Mononuclear cell (primary cell): Measurements from ENCODE around the gene GPAM. TPM values are rescaled to one million over a fixed set of nuclear protein-coding genes. Genes with fewer than 3 reads are reported as not detected.
A peak's percentile ranks its signal among the peaks of the same experiment; 100 is the strongest.
"Not testable (repeated sequence)": the region's sequence is repeated elsewhere in the genome, so short reads cannot be mapped to it uniquely, and the experiment has no call there.

Experiments used
- H3K27me3 ChIP-seq: 2 replicates; pipeline ENCODE4 v1.6.0; 2011; ENCODE audit warnings: low read length, control low read depth; ENCODE audit not compliant: insufficient read depth
- H3K4me1 ChIP-seq: 2 replicates; pipeline ENCODE4 v1.5.1; 2011; ENCODE audit warnings: mild to moderate bottlenecking, low read length, control low read depth; ENCODE audit not compliant: insufficient read depth
- H3K4me3 ChIP-seq: 2 replicates; pipeline ENCODE4 v1.5.1; 2011; ENCODE audit warnings: mild to moderate bottlenecking, low read length, moderate library complexity
- H3K9me3 ChIP-seq: 2 replicates; pipeline ENCODE4 v1.5.1; 2011; ENCODE audit warnings: low read depth, mild to moderate bottlenecking, control low read depth, low read length
- total RNA-seq: library from RNA; depleted of rRNA; stranded (reverse); fragments of >200 nt; gene quantifications from one replicate; pipeline ENCODE4 v1.2.3, GENCODE V29; 2012

Gene GPAM
- total RNA-seq, 1 donor, result 3.5 TPM

DNA sequence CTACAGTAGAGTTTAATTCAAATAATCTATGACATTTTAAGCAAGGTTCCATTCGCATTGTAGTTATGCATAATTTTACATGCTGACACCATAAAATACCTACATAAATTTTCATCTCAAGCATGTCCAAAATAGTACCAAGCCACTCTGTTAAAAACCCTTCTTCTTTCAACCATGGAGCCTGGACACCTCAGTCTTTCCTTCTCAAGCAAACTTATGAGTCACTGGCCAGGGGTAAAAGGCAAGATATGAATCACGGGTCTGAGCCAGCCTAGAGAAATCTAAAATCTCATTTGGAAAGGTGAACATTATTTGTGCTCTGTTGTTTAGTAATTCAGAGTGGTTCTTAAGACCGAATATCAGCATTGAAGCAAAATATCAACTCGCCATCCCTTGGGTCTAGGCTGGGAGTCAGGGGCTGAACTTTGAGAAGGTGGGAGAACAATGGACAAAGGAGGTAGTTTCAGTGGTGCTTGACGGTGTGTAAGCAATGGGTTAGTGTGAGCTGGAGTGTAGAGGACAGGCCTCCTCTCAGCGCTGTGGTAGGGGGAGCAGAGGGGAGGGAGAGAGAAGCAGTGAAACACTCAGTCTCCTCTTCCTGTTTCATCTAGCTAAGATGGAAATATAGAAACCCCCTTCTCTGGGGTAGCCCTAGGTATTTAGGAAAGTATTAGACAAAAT is 19.1 kb upstream of the GPAM start:
- no peaks in the 10 kb centered on the region for H3K4me1 ChIP-seq
- H3K27me3 ChIP-seq, result peaks cover 13% of the 10 kb centered on the region

DNA sequence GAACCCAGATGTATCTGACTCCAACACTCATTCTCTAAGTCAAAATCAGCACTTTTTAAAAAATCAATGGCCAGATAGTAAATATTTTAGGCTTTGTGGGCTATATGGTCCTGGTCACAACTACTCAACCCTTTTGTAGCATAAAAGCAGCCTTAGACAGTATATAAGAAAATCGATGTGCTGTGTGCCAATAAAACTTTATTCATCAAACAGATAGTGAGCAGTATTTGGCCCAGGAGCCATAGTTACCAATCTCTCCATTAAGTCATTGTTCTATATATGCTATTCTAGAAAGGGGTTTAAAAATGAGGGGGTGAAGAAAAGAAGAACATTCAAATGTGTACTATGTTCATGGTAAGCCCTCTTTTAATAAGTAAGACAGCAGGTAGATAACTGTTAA is 18.5 kb upstream of the GPAM start:
- peaks cover 12% of the 10 kb centered on the region for H3K27me3 ChIP-seq
- H3K9me3 ChIP-seq, result no peaks in the 10 kb centered on the region
- no peaks in the 10 kb centered on the region for H3K4me1 ChIP-seq
- no peak overlapping the region for H3K4me3 ChIP-seq

More for the DNA sequence above, 19.1 kb upstream of the GPAM start:
- Histone ChIP-seq H3K4me3 (no peak overlapping the region), H3K9me3 (no peaks in the 10 kb centered on the region)

DNA sequence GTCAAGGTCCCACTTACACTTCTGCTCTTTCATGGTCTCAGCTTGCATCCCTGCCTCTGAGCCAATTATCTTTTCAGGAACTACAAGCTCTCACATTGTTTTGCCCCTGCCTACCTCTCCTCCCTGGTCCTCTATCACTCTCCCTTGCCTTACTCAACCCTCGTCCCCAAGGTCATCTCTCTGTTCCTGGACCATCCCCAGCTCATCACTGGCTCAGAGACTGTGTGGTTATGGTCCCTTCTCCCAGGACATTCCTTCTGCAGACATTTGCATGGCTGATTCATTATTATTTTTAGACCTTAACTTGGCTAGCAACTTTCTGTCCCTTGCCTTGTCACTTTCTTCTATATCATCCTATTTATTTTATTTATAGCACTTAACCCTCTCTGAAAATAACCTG is 17.8 kb upstream of the GPAM start:
- H3K4me3 ChIP-seq, result no peak overlapping the region
- no peaks in the 10 kb centered on the region for H3K9me3 ChIP-seq

DNA sequence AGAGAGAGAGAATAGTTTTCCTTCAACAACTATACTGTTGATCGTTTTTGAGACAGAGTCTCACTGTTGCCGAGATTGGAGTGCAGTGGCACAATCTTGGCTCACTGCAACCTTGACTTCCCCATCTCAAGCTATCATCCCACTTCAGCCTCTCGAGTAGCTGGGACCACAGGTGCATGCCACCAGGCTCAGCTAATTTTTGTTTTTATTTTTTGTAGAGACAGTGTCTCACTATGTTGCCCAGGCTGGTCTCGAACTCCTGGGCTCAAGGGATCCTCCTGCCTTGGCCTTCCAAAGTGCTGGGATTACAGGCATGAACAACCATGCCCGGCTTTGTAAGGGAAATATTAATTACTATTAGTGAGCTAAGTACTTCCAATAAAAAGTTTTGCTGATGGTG is 16.7 kb upstream of the GPAM start:
- H3K27me3 ChIP-seq, H3K4me3 ChIP-seq, H3K9me3 ChIP-seq, H3K4me1 ChIP-seq: not testable (repeated sequence)

More for the DNA sequence above, 17.8 kb upstream of the GPAM start:
- Histone ChIP-seq H3K27me3 (peaks cover 9% of the 10 kb centered on the region), H3K4me1 (no peaks in the 10 kb centered on the region)

DNA sequence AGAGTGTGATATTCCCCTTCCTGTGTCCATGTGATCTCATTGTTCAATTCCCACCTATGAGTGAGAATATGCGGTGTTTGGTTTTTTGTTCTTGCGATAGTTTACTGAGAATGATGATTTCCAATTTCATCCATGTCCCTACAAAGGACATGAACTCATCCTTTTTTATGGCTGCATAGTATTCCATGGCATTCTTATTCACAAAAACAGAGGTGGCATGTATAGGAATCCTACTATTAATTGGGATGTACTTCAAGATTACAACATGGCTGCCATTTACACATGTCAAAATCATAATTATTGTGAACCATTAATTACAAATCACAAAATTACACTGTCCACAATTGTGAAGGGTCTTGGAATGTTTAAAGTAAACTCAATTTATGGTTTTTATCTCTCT is 14.1 kb upstream of the GPAM start:
- not testable (repeated sequence) for H3K4me1 ChIP-seq, H3K9me3 ChIP-seq, H3K27me3 ChIP-seq, H3K4me3 ChIP-seq

DNA sequence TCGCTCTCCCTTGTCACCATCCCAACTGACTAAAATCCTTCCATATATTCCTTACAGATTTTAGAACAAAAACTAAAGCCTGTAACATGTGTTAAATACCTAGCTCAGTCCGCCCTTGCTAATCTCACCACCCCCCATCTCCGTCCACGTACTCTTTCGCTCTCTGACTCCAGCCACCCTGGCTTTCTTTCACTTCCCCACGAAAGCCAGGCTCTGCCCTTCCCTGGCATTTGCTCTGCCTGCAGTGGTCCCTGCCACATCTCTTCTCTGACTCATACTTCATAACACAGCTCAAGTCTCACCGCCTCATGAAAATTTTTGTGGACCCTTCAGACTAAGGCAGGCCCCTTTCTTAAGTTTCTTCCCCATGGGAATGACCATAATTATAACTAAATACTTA is 11.7 kb upstream of the GPAM start:
- H3K4me3 ChIP-seq, result no peak overlapping the region
- H3K4me1 ChIP-seq, result no peaks in the 10 kb centered on the region
- no peaks in the 10 kb centered on the region for H3K27me3 ChIP-seq
- no peaks in the 10 kb centered on the region for H3K9me3 ChIP-seq

DNA sequence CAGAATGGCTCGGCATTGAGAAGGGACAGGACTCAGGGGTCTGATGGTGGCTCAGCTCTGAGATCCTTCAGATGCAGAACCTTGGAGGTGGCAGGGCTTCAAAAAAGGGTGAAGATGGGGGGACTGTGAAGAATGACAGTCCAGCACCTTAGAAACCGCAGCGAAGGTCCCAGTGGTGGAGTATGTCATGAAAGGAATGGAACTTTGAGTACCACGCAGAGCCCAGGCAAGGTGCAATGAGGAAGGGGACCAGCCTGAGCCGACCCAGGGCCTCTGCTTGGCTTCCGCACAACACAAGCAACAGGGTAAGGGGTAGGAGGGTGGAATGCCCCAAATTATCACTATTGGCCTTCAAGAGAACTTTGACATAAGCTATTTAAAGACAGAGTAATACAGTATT is 8.2 kb upstream of the GPAM start:
- peaks cover 6% of the 10 kb centered on the region for H3K9me3 ChIP-seq
- peaks cover 5% of the 10 kb centered on the region for H3K27me3 ChIP-seq
- H3K4me1 ChIP-seq, result no peaks in the 10 kb centered on the region
- H3K4me3 ChIP-seq, result no peak overlapping the region

DNA sequence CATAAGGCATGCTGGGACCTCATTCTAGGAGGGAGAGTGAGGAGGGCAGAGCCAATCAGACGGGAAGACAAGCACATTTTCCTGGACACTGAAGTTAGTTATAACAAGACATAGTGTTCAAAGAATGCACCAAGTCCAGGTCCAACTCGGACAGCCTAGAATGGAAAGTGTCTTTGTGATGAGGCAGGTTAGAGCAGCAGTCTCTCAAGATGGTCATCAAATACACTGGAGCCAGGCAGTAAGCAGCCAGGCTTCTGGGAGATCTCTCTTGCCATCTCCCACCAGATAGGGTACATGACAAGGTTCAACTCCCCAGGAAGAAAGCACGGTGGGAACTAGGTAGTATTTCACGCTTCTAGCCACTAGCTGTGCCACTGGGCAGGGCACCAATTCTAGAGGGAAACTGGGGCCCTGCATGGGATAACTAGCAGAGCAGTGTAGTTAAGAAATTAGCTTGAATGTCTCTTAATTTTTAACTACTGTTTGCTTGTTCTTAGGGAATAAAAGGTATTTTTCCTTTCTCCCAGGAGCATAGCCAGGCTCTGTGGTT is 7.6 kb upstream of the GPAM start:
- Histone ChIP-seq H3K4me1 (no peaks in the 10 kb centered on the region), H3K27me3 (peaks cover 5% of the 10 kb centered on the region), H3K4me3 (no peak overlapping the region), H3K9me3 (peaks cover 6% of the 10 kb centered on the region)

DNA sequence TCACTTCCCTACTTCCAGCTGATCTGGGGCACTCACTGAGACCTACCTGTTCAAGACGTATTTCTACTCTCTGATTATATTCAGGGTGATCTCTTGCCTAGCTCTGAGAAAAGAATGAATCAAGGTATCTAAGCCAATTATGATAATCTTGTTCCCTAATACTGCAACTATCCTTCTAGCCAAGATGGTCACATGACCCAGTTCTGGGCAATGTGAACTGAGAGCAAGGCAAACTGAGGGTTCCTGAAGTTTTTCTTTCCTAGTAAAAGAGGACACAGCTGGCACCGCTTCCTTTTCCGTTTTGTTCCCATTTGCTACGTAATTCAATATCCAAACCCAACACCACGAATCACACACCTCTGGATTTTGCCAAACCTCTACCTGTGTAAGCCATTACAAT is 5.9 kb upstream of the GPAM start:
- H3K9me3 ChIP-seq, result peaks cover 6% of the 10 kb centered on the region
- H3K4me3 ChIP-seq, result no peak overlapping the region
- peaks cover 5% of the 10 kb centered on the region for H3K27me3 ChIP-seq
- H3K4me1 ChIP-seq, result no peaks in the 10 kb centered on the region

DNA sequence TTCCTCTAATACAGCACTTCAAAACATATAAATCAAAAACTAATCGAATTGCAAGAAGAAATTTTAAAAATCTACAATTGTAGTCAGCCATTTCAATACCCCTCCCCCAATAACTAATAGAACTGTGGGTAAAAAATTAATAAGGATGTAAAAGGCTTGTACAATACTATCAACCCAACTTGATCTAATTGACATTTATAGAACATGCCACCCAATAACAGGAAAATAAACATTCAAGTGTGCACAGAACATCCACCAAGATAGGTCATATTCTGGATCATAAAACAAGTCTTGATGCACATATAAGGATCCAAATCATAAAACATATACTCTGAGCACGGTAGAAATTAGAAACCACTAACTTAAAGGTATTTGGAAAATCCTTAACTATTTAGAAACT is 4.0 kb upstream of the GPAM start:
- peaks cover 5% of the 10 kb centered on the region for H3K27me3 ChIP-seq
- no peak overlapping the region for H3K4me3 ChIP-seq
- H3K4me1 ChIP-seq, result peaks cover 14% of the 10 kb centered on the region
- peaks cover 6% of the 10 kb centered on the region for H3K9me3 ChIP-seq

DNA sequence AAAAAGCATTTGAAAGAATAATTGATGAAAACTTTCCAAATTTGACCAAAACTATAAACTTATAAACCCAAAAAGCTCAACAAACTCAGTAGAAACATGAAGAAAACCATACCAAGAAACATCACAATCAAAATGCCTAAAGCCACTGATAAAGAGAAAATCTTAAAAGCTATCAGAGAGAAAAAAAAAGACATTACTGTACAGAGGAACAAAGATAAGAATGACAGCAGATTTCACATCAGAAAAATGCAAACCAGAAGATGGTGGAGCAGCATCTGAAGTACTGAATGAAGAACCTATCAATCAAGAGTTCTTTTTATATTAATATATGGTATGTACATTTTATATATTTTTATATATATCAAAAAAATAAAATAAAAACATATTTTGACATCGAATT is 2.4 kb upstream of the GPAM start:
- H3K4me3 ChIP-seq, result no peak overlapping the region
- peaks cover 14% of the 10 kb centered on the region for H3K4me1 ChIP-seq
- H3K27me3 ChIP-seq, result peaks cover 5% of the 10 kb centered on the region
- peaks cover 6% of the 10 kb centered on the region for H3K9me3 ChIP-seq

DNA sequence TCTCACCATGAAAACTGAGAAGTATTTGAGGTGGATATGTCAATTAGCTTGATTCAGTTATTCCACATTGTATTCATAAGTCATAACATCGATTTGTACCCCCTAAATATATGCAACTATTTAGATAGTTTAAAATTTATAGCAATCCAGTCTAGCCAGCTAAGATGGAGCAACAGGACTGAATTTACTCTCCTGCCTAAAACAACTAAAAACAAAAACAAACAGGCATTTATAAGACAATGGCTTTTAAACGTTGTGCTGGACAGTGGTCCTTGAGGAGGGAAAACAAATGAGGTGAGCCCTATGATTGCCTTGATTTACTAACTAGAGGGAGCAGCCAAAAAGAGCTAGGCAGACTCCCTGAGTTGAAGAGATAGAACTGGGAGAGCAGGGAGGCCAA is 814 bp upstream of the GPAM start:
- Histone ChIP-seq H3K9me3 (peaks cover 6% of the 10 kb centered on the region), H3K4me3 (no peak overlapping the region), H3K27me3 (peaks cover 2% of the 10 kb centered on the region), H3K4me1 (peaks cover 14% of the 10 kb centered on the region)

DNA sequence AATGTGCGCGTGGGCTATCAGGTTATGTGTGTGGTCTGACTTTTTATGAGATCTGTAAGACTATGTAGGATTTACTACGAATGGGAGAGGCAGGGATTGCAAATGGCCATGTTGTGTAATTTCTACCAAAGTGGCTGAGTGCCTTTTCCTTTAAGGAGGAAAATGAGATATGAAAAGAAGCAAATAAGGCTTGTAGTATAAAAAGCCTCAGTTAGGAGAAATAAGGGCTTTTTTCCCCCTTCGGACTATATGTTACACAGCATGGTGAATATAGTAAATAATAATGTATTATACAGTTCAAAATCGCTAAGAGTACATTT is 447 bp upstream of the GPAM start:
- peaks cover 6% of the 10 kb centered on the region for H3K9me3 ChIP-seq
- H3K27me3 ChIP-seq, result no peaks in the 10 kb centered on the region

DNA sequence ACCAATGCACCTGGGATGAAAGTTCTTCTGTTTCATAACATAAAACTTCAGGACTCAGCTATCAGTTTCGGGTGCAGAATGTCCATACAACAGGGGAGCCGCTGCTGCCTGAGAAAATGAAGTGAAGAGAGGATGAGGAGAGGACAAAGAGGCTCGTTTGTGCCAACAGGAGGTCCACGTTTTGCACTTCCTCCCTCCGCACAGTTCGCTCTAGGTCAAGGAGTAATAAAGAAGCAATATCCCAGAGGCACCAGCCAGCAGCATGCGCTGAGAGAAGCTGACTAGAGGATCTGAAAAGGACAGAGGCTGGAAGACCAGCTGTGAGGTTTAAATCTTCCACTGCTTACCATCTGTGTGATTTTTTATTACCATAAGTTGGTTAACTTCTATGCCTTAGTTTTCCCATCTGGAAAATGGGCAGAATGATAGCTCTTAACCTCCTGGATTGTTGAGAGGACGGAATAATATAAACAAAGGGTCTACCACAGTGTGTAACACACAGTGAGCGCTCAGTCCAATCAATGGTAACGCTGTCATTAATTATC is 709 bp downstream of the GPAM start:
- H3K27me3 ChIP-seq, result no peaks in the 10 kb centered on the region
- H3K4me1 ChIP-seq, result peaks cover 14% of the 10 kb centered on the region
- peak overlapping the region; percentile 76 for H3K4me3 ChIP-seq
- H3K9me3 ChIP-seq, result peaks cover 6% of the 10 kb centered on the region

More for the DNA sequence above, 447 bp upstream of the GPAM start:
- peak overlapping the region; percentile 76 for H3K4me3 ChIP-seq
- peaks cover 14% of the 10 kb centered on the region for H3K4me1 ChIP-seq

DNA sequence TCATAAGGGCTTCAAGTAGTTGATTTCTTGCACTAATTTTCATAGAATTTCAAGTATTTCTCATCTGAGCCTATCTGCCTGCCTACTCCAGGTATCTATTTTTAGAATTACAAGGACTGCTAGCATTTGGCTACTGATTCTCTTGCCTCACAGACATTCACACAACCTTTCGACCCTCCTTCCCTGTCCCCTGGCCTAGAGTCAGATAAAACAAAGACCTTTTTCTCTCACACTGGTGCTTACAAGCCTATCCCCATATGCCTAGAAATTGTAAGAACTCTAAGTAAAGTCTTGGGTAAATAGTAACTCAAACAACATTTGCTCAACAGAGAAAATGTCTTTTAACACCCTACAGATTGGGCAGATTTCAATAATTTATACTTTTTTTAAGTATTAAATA is 6.3 kb downstream of the GPAM start:
- Histone ChIP-seq H3K4me3 (no peak overlapping the region), H3K4me1 (no peaks in the 10 kb centered on the region), H3K9me3 (no peaks in the 10 kb centered on the region), H3K27me3 (no peaks in the 10 kb centered on the region)

DNA sequence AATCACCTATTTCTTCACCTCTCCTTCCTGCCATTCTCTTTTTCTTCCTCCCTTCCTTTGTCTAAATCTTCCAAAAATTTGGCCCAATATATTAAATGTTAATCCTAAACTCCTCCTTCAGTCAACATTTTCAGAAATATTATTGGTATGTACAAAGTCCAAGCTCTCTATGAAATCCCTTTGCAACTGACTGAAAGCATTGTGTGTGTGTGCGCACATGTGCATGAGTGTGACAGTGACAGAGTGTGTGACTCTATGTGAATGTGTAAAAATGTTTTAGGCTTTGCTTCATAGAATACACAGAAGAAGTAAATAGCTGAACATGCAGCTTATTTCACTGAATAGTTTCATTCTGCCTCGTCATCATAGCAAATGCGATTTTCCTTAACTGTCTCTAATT is 7.0 kb downstream of the GPAM start:
- Histone ChIP-seq H3K4me3 (no peak overlapping the region), H3K9me3 (no peaks in the 10 kb centered on the region), H3K27me3 (no peaks in the 10 kb centered on the region), H3K4me1 (no peaks in the 10 kb centered on the region)
